GM18499 (cell line): ENCODE measurements around the gene ST6GALNAC3.
"Not testable (repeated sequence)": the region's sequence is repeated elsewhere in the genome, so short reads cannot be mapped to it uniquely, and the experiment has no call there.

Experiments
- ATAC-seq: cut with Tn5 transposase; IDR thresholded peaks from one replicate; pipeline ENCODE4 v1.9.1; 2021; ENCODE audit warnings: moderate number of reproducible peaks; ENCODE audit not compliant: insufficient read depth, unreplicated experiment

The ST6GALNAC3 gene

DNA sequence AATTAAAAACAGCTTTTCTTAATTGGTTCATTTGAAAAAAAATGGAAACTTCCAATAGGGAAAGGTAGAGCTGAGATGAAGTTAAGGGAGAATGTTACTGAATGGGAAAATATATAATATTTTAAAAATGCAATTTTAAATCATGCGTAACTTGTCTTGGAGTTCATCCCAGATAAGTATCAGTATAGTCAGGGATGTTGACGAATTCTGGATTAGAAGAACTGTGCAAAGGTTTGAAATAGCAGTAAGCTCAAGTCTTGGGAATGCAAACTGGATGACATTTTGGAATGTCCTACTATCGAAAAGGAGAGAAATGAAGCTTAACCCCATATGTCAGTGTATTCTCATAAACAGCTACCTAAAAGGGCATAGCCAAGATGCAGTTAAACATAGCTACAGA lies 4.0 kb upstream of the ST6GALNAC3 start:
- ATAC-seq = no peak

DNA sequence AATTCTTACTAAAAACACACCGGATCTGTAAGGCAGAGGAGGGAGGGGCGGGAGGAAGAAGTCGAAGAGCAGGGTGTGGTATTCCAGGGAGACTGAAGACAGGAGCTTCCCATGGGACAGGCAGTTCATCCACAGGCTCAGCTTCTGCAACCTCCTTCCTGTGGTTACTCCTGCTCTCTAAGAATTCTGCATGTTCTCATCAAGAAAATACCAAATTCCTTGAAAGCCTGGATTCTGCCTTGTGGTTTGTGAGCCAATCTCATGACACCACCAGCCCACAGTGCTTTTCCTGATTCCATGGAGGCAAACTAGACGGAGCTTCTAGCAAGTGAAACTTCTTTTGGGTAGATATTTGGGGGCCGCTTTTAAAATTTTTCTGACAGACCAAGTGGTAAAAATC lies 1.1 kb upstream of the ST6GALNAC3 start:
- no peak for ATAC-seq

DNA sequence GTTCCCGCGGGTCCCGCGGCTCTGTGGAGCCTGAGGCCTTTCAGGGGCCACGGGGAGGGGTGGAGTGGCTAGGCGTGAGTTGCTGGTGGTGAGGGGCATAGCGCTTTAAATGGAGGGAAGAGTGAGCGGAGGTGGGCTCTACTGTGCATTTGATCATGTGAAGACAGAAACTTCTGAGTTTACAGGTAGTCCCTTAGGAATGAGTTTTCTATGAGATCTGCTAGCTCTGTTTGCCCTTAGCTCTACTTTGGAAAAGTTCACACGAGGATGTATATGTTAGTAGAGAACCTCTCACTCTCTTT lies 593 bp downstream of the ST6GALNAC3 start:
- no peak for ATAC-seq

DNA sequence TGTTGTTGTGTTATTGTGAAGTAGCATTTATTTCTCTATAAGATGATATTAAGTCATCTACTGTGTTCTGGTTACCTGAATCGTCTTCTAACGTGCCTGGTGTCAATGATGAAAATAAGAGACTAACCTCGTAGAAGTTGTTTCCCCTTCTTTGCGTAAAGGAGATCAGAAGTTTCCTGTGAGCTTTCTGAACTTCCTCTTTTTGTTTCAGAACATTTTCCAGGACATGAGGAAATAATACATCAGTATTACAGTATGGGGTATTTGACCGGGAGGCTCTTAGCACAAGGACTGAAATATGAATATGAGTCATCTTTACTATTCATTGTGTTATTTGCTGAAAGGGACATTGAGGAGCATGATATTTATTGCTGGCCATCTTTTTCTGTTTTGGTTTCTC lies 1.3 kb downstream of the ST6GALNAC3 start:
- ATAC-seq = peak; percentile 43

DNA sequence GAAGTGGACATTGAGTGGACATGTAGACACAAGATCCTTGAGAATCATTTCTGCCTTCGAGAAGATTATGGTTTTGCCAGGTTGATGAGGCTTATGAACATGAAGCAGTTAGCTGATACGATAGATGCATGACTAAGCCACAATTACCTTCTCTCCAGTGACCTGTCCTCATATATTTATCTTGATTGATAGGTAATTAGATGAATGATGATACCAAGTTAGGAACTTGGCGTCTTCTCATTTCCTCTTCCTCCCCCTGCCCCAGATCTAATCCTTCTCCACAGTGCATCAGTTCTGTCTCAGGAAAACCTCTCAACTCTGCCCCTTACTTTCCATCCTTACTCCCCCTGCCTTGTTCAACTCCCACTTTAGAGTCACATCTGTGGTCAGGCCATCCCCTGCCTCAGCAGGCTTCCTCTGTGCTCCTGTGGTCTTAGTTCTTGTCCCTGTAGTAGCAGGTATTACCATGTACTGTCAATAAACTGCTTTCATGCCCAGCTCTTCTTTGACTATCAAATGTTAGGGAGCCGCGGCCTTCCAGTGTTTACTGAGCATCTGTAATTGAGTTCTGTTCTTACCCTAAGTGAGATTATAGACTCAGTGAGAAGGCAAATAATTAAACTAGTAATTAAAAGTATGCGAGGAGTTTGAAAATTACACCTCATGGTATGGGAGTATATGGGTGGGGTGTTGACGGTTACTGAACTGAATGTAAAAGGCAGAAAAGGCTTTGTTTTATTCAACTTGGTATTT lies 5.1 kb downstream of the ST6GALNAC3 start:
- no peak for ATAC-seq

DNA sequence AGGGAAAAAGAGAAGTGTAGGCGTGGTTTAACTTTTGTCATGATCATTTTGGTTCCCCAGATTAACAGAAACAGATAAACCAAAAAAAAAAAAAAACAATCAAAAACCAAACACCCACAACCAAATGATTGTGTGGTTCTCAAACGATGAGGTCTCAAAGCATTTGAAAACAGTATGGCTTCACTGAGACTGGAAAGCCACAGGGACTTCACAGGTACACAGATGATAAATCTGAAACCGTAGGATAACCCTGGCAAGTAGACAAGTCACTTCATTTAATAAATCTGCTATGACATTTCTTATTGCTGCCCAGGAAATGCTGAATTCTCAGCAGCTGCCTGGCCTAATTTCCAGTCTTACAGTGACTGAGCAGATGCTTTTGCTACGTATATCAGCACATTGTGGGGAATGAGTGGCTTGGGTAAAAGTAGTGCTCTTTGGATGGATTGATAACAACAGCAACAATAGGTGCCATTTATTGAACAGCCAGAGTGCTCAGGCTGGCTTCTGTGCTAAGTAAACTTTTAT lies 6.1 kb downstream of the ST6GALNAC3 start:
- ATAC-seq = no peak

DNA sequence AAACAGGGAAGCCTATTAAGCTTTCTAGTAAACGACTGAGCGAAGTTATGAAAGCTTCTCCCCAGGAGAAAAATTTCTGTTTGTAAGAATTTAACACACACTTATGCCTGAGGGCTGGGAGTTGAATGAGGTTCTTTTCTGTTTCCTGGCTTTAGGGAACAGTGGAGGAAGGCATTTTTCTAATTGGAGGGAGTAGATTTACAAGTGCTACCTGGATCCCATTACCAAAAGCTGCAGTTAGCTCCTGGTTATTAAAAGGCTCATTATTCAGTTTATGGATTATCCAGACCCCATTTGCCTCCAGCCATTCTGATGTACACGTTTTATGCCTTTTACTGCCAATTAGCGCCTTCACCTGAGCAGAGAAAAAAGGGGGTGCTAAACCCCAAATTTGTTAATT lies 7.5 kb downstream of the ST6GALNAC3 start:
- no peak for ATAC-seq

DNA sequence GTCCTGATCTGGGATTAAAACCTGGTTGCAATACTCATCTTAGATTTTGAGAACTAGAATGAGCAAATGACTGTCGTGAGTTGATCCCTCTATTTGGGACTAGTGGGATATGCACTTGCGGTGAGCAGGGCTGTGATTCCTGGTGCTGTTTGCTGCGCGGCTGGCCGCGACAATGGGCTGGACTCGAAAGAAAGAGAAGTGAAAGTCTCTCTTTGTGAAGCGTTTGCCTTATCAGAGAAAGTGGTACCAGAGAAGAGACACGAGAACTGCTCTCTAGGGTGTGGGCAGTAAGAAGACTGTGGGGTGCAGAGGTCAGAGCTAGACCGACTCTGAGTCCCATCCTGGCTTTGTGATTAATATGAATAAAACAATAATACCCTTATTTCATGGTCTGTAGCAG lies 8.6 kb downstream of the ST6GALNAC3 start:
- no peak for ATAC-seq

DNA sequence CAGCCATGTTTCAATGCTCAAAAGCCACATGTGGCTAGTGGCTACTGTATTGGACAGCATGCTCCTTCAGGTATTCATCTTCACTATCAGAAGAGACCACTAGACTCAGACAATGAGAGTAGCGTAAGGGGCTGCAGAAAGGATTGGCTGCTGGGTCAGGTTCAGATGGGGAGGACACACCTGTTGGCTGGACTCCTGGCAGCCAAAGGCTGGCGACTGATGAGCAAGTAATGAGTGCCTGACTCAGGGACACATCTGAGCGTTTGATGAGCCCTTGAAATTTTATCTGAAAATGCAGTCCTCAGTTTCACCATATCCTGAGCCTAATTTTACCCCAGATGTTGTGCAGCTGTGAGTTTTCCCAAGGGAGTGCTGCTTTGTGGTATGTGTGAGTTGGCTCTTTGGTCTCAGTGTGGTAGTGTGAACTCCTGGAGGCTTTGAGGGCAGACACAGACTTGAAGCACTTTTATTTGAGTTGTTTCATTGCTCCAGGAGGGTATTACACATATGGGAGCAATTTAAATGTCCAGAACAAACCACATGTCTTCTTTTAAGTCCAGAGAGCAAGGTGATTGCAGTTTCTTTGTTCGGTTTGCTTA lies 9.6 kb downstream of the ST6GALNAC3 start:
- ATAC-seq = no peak

DNA sequence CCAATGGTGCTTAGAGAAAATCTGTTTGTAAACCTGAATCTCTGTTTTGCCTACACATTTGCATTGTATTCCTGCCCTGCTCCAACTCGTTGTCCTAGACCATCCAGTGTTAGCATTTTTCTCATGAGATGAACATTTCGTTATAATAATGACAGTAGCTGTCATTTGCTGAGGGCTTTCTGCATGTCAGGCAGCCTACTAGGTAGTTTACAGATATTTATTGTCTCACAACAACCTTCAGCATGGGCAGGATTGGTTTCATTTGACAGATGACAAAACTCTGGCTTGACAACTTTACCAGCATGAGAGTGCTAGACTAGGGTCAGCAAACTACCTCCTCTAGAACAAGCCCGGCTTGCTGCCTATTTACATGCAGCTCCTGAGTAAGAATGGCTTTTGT lies 10.1 kb downstream of the ST6GALNAC3 start:
- no peak for ATAC-seq

DNA sequence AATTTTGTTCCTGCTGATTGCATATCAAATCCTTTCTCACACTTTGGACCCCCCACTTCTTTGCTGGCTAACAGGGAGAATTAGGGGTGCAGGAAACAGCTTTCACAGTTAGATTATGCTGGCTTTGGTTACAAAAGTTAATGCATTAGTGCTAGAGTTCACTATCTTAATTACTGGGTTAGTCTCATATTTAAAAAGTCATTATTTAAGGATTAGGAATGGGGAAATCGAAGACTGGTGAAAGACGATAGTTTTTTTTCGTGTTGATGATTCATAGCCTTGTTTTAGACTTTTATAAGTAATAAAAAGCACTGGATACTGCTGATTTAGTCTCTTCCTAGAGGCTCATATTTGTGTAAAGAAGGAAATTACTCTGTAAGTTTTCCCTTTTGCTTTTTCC lies 11.6 kb downstream of the ST6GALNAC3 start:
- ATAC-seq = no peak

DNA sequence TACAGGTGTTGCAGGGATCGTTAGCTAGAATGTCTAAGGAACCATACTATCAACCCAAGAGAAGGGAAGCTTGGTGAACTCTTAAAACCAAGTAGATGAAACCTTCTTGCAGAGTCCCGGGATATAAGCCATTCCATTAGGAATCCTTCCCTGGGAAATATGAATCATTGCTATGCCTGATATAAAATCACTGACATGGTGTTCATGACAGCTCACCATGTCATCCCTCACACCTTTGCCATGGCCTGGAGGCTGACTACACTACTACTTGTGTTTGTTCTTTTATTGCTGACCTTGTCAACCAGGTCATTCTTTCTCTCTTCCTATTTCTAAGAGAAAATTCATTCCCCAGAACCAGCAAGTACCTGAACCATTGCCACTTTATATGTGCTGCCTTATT lies 12.1 kb downstream of the ST6GALNAC3 start:
- ATAC-seq = no peak

DNA sequence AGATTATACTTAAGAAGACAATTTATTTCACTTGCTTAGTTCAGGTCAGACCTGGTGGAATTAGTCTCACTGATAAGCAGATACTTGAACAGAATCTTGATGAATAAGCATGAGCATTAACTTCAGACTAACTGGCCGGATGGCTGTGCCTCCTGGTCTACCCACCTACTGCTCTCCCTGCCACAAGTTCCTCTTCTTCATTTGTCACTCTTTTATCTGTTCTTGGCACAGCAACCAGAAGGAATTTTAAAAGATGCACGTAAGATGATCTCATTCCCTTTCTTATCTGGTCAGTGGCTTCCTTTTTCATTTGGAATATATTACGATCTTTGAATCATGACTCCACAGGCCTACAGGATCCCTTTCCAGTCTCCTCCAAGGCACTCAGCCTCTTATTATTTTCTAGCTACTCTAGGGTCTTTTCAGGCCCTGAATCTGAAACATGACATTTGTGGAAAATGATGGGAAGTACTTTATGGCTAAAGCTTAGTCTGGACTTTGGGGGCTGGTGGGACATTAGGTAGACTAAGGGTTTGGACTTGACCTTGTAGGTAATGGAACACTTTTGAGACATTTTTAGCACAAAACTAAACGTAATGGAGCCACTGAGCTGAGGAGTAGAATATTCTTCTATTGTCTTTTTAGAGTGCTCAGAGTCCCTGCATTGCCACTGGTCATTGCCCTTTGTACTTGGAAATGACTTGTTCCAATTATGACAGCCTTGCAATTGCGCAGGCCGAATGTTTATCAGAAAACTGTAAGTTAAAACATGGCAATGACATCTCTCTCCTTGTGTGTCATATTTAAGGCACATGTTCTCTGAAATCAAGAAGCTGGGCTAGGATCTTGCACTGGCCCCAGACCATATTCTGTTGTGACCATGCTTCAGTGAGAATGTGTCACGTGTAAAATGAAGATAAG lies 16.0 kb downstream of the ST6GALNAC3 start:
- ATAC-seq = no peak

DNA sequence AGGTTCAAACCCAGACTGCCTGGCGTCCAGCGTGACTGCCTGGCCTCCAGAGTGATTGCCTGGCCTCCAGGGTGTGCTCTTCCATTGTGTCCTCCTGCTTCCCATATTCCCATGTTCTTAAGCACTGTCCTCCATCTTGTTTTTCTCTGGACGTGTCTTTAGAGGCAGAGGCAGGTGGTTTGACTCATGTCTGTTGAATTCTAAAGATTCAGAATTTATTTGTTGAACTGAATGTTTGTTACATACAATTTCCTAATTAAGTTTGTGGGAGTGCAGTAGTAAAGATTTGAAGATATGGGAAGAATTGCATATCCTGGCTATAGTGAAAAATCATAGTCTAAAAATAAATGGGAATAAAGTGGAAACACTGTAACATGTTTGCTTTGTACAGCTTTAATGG lies 18.3 kb downstream of the ST6GALNAC3 start:
- ATAC-seq = no peak

DNA sequence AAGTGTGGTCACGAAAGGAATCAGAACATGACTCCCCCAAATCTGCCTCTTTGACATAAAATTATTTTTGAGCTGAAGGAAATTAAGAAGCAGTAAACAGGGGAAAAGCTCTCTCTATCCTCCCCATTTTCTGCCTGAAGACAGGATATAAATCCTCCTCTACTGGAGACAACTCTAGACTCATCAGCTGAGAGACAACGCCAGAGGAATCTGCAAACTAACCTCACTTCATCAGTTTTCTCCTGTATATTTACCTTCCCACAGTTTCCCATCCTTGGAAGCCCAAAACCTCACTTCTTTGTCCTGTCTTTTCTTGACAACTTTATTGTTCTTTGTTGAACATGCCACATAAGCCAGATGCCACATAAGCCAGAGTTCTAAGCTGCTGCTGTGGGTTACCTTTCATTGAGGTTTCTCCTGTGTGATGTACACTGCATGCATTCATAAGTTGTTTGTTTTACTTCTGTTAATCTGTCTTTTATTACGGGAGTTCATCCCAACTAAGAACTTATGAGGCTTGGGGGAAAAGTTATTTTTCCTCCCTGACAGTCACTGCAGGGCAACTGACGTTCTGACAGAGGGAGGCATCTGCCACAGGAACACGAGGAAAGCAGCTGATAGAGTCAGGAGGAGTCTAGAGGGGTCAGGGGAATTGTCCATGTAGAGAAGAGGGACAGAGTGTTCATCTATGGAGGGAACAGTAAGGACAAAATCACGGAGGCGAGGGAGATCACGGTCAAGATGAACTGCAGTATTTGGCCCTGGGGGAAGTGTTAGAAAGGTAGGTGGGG lies 19.2 kb downstream of the ST6GALNAC3 start:
- ATAC-seq = no peak

DNA sequence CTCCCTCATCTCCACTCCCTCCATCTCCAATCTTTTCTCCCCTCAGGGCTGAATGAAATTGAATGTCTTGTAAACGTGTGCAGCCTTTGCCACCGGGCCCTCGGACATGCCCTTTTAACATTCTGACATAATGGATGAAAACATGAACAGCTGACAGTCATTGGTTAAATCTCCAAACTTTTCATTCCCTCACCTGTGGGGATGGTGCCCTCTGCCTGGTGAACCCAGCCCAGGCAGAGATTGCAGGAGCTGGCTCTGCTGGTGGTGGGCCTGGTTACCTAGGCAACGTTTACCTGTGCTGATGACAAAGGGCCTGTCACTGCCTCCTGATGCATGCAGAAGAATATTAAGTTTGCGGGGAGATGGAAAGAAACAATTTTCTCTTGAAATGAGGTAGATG lies 21.3 kb downstream of the ST6GALNAC3 start:
- no peak for ATAC-seq

DNA sequence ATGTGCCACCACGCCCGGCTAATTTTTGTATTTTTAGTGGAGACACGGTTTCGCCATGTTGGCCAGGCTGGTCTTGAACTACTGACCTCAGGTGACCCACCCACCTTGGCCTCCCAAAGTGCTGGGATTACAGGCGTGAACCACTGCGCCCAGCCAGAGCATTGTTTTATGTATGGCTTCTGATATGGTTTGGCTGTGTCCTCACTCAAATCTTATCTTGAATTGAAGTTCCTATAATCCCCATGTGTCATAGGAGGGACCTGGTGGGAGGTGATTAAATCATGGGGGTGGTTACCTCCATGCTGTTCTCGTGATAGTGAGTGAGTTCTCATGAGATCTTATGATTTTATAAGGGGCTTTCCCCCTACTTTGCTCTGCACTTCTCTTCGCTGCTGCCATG lies 22.5 kb downstream of the ST6GALNAC3 start:
- ATAC-seq = not testable (repeated sequence)

DNA sequence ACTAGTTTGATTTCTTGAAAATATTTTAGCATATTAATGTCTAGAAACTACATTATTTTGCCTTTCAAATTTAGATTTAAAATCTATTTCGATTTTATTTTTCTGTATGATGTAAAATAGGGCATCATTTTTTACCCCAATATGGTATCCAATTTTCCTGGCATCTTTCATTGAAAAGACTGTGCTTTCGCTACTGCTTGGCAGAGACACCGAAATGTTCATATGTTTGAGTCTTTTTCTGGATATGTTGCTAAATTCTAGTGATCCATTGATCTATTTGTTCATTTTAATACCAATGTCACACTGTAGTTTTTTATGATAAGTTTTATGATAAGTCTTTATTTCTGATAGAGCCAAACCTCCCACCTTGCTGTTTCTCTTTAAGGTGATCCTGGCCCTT lies 24.3 kb downstream of the ST6GALNAC3 start:
- no peak for ATAC-seq

DNA sequence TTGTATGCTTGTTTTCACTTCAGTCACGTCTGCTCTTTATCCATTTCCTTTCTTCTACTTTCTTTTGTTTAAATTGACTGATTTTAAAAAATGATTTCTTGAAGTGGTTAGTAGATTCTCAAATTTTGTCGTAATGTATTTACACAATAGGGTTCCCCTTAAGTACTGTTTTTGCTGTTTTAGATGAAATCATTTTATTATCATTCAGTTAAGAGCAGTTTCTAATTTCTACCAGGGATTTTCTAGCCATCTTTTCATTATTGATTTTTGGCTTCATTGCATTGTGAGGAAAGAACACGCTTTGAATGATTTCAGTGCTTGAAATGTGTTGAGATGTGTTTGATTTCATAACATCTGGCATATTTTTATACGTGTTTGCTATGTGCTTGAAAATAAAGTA lies 27.0 kb downstream of the ST6GALNAC3 start:
- no peak for ATAC-seq

DNA sequence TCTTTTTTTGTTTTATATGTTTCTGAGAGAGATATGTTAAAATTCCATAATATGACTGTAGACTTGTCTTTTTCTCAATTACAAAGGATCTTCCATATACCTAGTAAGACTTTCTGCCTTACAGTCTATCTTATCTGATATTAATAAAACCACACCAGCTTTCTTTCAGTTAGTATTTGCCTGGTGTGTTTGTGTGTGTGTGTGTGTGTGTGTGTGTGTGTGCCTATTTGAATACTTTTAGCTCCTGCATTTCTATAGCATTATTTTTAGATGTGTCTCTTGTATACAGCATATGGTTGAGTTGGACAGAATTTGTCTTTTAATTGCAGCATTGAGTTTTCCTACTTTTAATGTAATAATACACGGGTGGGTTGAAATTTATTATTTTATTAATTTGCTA lies 27.5 kb downstream of the ST6GALNAC3 start:
- ATAC-seq = no peak
